ENCODE results near the gene ACOXL. TPM values are rescaled to one million over a fixed set of nuclear protein-coding genes. Genes with fewer than 3 reads are reported as not detected.

The ACOXL gene
- total RNA-seq, 2 experiments from 2014 or later = 0.20 to 0.96 TPM

GRCh38 chr2:110970201-110970600 is 237.8 kb downstream of the ACOXL start:
- Mint-ChIP-seq H3K27me3 (peaks cover 39% of the 10 kb centered on the region), H3K27ac (no peak overlapping the region), H3K4me1 (no peaks in the 10 kb centered on the region), H3K36me3 (peaks cover 4% of the 10 kb centered on the region), H3K9me3 (ENCODE audit: low read depth) (no peaks in the 10 kb centered on the region), H3K4me3 (no peak overlapping the region)
- no peak for DNase-seq
- no peak for ATAC-seq
- CTCF ChIA-PET = interaction anchor here (1.2 kb wide), 1 partner anchor 11 kb away, joined by 3 read pairs; no protein-coding TSS in a partner anchor

- Mint-ChIP-seq H3K36me3 (peaks cover 4% of the 10 kb centered on the region), H3K27ac (no peak overlapping the region), H3K9me3 (ENCODE audit: low read depth) (no peaks in the 10 kb centered on the region), H3K4me3 (no peak overlapping the region), H3K4me1 (no peaks in the 10 kb centered on the region), H3K27me3 (peaks cover 48% of the 10 kb centered on the region)
- no peak for ATAC-seq
- CTCF ChIA-PET = no interaction called here
- no peak for DNase-seq
Observed at GRCh38 chr2:110971811-110972210, 239.4 kb downstream of the ACOXL start.

- ATAC-seq = no peak
- no peak overlapping the region for H3K4me3 Mint-ChIP-seq
- CTCF ChIA-PET = no interaction called here
- no peaks in the 10 kb centered on the region for H3K9me3 Mint-ChIP-seq (ENCODE audit: low read depth)
- no peaks in the 10 kb centered on the region for H3K4me1 Mint-ChIP-seq
- peaks cover 4% of the 10 kb centered on the region for H3K36me3 Mint-ChIP-seq
- no peak for DNase-seq
- peaks cover 49% of the 10 kb centered on the region for H3K27me3 Mint-ChIP-seq
- H3K27ac Mint-ChIP-seq = no peak overlapping the region
Observed at GRCh38 chr2:110973262-110973661, 240.9 kb downstream of the ACOXL start.

- Mint-ChIP-seq H3K4me1 (peaks cover 2% of the 10 kb centered on the region), H3K4me3 (no peak overlapping the region), H3K36me3 (peaks cover 1% of the 10 kb centered on the region), H3K27ac (no peak overlapping the region), H3K9me3 (ENCODE audit: low read depth) (no peaks in the 10 kb centered on the region), H3K27me3 (peaks cover 20% of the 10 kb centered on the region)
- ATAC-seq (no peak), DNase-seq (no peak)
- CTCF ChIA-PET = no interaction called here
Observed at GRCh38 chr2:110977403-110977802, 245.0 kb downstream of the ACOXL start.

- H3K27me3 Mint-ChIP-seq = peaks cover 20% of the 10 kb centered on the region
- CTCF ChIA-PET = no interaction called here
- ATAC-seq (no peak), DNase-seq (no peak)
- H3K27ac Mint-ChIP-seq = no peak overlapping the region
- H3K36me3 Mint-ChIP-seq = no peaks in the 10 kb centered on the region
- no peak overlapping the region for H3K4me3 Mint-ChIP-seq
- peaks cover 2% of the 10 kb centered on the region for H3K4me1 Mint-ChIP-seq
- no peaks in the 10 kb centered on the region for H3K9me3 Mint-ChIP-seq (ENCODE audit: low read depth)
Observed at GRCh38 chr2:110978148-110978547, 245.8 kb downstream of the ACOXL start.

- CTCF ChIA-PET = no interaction called here
- peaks cover 2% of the 10 kb centered on the region for H3K4me1 Mint-ChIP-seq
- H3K36me3 Mint-ChIP-seq = no peaks in the 10 kb centered on the region
- no peaks in the 10 kb centered on the region for H3K9me3 Mint-ChIP-seq (ENCODE audit: low read depth)
- DNase-seq = no peak
- peaks cover 16% of the 10 kb centered on the region for H3K27me3 Mint-ChIP-seq
- no peak overlapping the region for H3K4me3 Mint-ChIP-seq
- no peak overlapping the region for H3K27ac Mint-ChIP-seq
- no peak for ATAC-seq
Observed at GRCh38 chr2:110978756-110979470, 246.5 kb downstream of the ACOXL start.

- Mint-ChIP-seq H3K4me3 (no peak overlapping the region), H3K27me3 (peaks cover 13% of the 10 kb centered on the region), H3K27ac (no peak overlapping the region), H3K9me3 (ENCODE audit: low read depth) (no peaks in the 10 kb centered on the region), H3K36me3 (no peaks in the 10 kb centered on the region), H3K4me1 (peaks cover 2% of the 10 kb centered on the region)
- ATAC-seq = no peak
- no peak for DNase-seq
- CTCF ChIA-PET = no interaction called here
Observed at GRCh38 chr2:110979471-110980338, 247.3 kb downstream of the ACOXL start.

- no peak overlapping the region for H3K4me3 Mint-ChIP-seq
- peaks cover 11% of the 10 kb centered on the region for H3K27me3 Mint-ChIP-seq
- CTCF ChIA-PET = no interaction called here
- no peak for DNase-seq
- no peaks in the 10 kb centered on the region for H3K36me3 Mint-ChIP-seq
- no peak overlapping the region for H3K27ac Mint-ChIP-seq
- no peak for ATAC-seq
- no peaks in the 10 kb centered on the region for H3K9me3 Mint-ChIP-seq (ENCODE audit: low read depth)
- peaks cover 2% of the 10 kb centered on the region for H3K4me1 Mint-ChIP-seq
Observed at GRCh38 chr2:110980339-110981062, 248.1 kb downstream of the ACOXL start.

- CTCF ChIA-PET = no interaction called here
- peaks cover 2% of the 10 kb centered on the region for H3K4me1 Mint-ChIP-seq
- no peak overlapping the region for H3K27ac Mint-ChIP-seq
- H3K36me3 Mint-ChIP-seq = no peaks in the 10 kb centered on the region
- DNase-seq (no peak), ATAC-seq (no peak)
- H3K4me3 Mint-ChIP-seq = no peak overlapping the region
- H3K9me3 Mint-ChIP-seq (ENCODE audit: low read depth) = no peaks in the 10 kb centered on the region
- H3K27me3 Mint-ChIP-seq = peaks cover 5% of the 10 kb centered on the region
Observed at GRCh38 chr2:110983133-110983532, 250.8 kb downstream of the ACOXL start.

- Mint-ChIP-seq H3K27me3 (peaks cover 10% of the 10 kb centered on the region), H3K4me3 (no peak overlapping the region), H3K36me3 (peaks cover 2% of the 10 kb centered on the region), H3K4me1 (peaks cover 2% of the 10 kb centered on the region), H3K27ac (no peak overlapping the region), H3K9me3 (ENCODE audit: low read depth) (no peaks in the 10 kb centered on the region)
- no peak for ATAC-seq
- DNase-seq = no peak
- CTCF ChIA-PET = no interaction called here
Observed at GRCh38 chr2:110984694-110985490, 252.5 kb downstream of the ACOXL start.

- CTCF ChIA-PET = interaction anchor here (1.3 kb wide), 1 partner anchor 178 kb away, joined by 3 read pairs; no protein-coding TSS in a partner anchor
- ATAC-seq (no peak), DNase-seq (no peak)
- H3K36me3 Mint-ChIP-seq = peaks cover 4% of the 10 kb centered on the region
- H3K4me3 Mint-ChIP-seq = no peak overlapping the region
- no peak overlapping the region for H3K27ac Mint-ChIP-seq
- no peaks in the 10 kb centered on the region for H3K9me3 Mint-ChIP-seq (ENCODE audit: low read depth)
- peaks cover 39% of the 10 kb centered on the region for H3K27me3 Mint-ChIP-seq
- H3K4me1 Mint-ChIP-seq = peaks cover 13% of the 10 kb centered on the region
Observed at GRCh38 chr2:110990440-110990839, 258.1 kb downstream of the ACOXL start.

- Mint-ChIP-seq H3K4me3 (no peak overlapping the region), H3K9me3 (ENCODE audit: low read depth) (no peaks in the 10 kb centered on the region), H3K27me3 (peaks cover 46% of the 10 kb centered on the region), H3K36me3 (peaks cover 4% of the 10 kb centered on the region), H3K27ac (no peak overlapping the region), H3K4me1 (peaks cover 13% of the 10 kb centered on the region)
- DNase-seq (no peak), ATAC-seq (no peak)
- CTCF ChIA-PET = interaction anchor here (1.3 kb wide), 1 partner anchor 180 kb away, joined by 3 read pairs; no protein-coding TSS in a partner anchor
Observed at GRCh38 chr2:110991911-110992310, 259.5 kb downstream of the ACOXL start.

GRCh38 chr2:110992886-110993285 is 260.5 kb downstream of the ACOXL start:
- CTCF ChIA-PET = no interaction called here
- Mint-ChIP-seq H3K4me3 (no peak overlapping the region), H3K27ac (no peak overlapping the region), H3K9me3 (ENCODE audit: low read depth) (no peaks in the 10 kb centered on the region), H3K27me3 (peaks cover 50% of the 10 kb centered on the region), H3K4me1 (peaks cover 13% of the 10 kb centered on the region), H3K36me3 (peaks cover 4% of the 10 kb centered on the region)
- DNase-seq (no peak), ATAC-seq (no peak)

Measured in activated CD8-positive, alpha-beta memory T cell treated with anti-CD3 and anti-CD28 coated beads, Interleukin-2, amount 10 ng/mL, durations not matched to agents 7 days and 5 days (primary cell).